NCI-H345 (cell line): ENCODE data around the gene MRPL32.

Experiments used
- DNase-seq: peaks from one replicate; lab custom pipeline; 2025; lab: John Stamatoyannopoulos, UW

Gene MRPL32

GRCh38 chr7:42964849-42965805, 33.0 kb downstream of the MRPL32 start:
- DNase-seq: no peak

GRCh38 chr7:42967391-42967790, 35.2 kb downstream of the MRPL32 start:
- no peak for DNase-seq

DNA sequence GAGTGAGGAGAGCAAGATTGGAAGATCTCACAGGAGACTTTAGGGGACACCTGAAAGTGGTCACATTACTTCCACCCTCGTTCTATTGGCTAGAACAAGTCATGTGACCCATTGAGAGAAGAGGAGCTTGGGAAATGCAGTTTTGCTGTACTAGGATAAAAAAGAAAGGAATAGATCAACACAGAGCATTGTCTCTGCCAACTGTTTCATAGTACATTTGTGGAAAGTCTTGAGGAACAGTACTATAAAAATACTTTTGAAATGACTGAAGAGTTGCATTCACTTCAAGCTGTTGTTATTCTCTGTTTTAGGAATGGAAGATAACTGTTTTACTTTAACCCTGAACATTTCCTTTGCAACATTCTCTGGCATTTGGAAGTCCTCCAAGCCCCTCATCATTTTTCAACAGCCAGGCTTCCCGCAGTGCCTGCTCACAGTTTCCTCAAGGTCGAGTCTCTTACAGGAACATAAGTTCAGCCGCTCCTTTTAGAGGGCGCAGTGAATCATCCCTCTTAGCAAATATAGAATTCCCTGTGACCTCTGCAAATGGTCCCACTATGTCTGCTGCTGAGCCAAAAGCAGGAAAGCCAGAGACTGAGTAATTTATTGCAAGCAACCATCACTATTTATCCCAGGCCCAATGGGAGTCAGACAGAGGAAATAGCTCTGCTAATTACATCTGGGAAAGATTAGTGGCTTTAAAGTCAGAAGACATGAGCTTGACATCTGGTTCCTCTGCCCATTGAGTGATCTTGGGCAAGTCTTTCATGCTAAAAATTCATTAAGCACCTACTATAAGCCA, 40.7 kb downstream of the MRPL32 start:
- DNase-seq: no peak

GRCh38 chr7:42976371-42976770, 44.2 kb downstream of the MRPL32 start:
- no peak for DNase-seq

GRCh38 chr7:42978496-42978895, 46.3 kb downstream of the MRPL32 start:
- DNase-seq: no peak

DNA sequence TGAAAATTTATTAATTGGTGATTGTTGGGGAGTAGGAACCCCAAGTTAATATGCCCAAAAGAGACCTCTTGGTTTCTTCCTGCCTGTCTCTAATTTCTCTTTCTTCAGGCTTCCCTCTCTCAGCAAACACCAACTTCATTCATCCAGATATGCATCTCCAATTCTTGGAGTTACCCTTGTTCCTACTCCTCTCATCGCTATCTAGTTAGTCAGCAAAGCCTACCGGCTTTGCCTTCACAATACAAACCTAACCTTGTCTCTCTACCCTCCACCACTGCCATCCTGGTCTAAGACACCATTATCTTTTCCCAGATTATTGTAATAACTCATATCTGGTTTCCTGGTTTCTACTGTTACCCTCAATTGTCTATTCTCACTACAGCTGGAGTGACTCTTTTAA, 47.9 kb downstream of the MRPL32 start:
- DNase-seq: no peak

DNA sequence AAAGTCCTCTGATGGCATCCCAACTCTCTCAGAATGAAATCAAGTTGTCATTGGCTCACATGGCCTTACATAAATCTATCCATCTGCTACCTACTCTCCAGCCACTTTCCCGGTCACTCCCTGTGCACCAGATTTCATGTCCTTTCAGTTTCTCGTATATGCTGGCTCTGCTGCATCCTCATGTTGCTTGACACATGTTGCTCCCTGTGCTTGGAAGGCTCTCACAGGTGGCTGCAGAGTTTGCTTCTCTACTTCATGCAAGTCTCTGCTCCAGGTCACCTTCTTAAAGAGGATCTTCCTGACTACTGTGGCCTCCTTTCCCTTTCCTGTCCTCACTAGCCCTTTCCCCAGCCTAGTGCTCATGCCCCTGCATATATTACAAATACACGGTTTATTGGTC, 48.3 kb downstream of the MRPL32 start:
- DNase-seq: no peak

DNA sequence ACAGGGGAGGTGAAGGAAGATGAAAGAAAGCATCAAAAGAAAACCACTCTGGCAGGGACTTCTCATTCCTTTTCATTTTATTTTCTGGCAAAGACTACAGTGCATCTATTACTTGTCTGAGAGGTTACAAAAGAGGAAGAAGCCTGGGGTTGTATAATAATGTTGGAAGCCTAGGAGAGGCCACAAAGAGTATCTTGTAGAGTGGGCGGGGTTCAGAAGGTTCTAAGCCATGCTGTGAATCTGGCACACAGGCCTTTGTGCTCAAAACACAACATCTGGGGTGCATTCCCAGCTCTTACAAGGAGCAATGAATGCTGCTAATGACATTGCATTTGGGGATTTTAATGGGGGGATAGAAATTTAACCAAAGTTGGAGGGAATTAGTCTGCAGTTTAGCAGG, 49.4 kb downstream of the MRPL32 start:
- DNase-seq: no peak

DNA sequence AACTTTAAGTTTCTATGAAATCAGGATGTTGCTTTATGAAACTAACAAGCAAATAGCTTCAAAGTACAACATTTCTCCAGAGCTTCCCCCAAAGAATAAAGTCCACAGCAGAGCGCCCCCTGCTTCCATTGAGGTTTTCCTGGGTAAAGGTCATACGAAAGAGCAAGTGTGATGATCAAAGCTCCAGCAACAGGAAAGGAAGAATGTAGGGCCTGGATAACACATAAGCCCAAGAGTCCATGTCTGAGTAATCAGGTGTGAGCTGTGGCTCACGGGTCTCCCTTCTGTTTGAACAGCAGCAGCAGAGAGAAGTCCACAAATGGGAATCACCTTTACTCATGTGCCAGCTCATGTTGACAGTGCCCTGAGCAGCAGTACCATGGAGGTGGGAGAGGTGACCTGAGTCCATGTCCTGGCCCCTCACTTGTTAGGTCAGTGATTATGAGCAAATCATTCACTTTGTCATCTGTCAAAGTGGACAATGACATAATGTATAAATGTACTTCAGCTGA, 50.5 kb downstream of the MRPL32 start:
- no peak for DNase-seq

DNA sequence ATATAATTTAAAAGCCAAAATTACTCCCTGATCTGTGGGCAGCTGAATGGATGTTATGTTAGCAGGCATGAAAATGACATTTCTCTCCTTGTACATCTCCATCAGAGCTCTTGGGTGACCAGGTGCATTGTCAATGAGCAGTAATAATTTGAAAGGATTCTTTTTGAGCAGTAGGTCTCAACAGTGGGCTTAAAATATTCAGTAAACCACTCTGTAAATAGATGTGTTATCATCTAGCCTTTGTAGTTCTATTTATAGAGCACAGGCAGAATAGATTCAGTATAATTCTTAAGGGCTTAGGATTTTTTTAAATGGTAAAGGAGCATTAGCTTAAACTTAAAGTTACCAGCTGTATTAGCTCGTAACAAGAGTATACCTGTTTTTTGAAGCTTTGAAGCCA, 52.0 kb downstream of the MRPL32 start:
- no peak for DNase-seq

DNA sequence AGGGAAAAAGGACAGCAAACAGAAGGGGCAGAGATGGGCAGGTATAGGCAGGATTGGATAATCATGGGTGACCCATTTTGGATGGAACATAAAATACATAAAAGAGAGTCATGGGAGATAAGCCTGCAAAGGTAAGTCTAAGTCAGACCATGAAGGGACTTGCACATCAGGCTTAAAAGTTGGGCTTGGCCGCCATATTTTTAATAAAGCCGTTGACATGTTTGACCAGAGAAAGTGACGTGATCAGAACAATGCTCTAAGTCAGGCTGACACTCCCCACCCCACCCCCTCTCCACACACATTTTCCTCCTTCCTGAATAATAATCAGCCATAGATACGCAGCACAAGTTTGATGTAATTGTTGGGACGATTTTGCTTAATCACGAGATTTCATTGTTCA, 54.0 kb downstream of the MRPL32 start:
- DNase-seq: no peak

GRCh38 chr7:42986781-42987248, 54.6 kb downstream of the MRPL32 start:
- no peak for DNase-seq
